HG02938 (cell line): ENCODE measurements around the gene GNB5.
"Not testable (repeated sequence)": the region's sequence is repeated elsewhere in the genome, so short reads cannot be mapped to it uniquely, and the experiment has no call there.

Source experiments
- ATAC-seq: cut with Tn5 transposase; IDR thresholded peaks from one replicate; pipeline ENCODE4 v1.9.1; 2021; ENCODE audit warnings: mild to moderate bottlenecking, moderate library complexity; ENCODE audit not compliant: unreplicated experiment

The GNB5 gene

GRCh38 chr15:52191207-52191606, at the start of gene GNB5:
GNB5 (minus strand) TSS chr15:52191392; CDS start chr15:52184676, 6,716 bp downstream.
- ATAC-seq, result no peak

GRCh38 chr15:52240166-52240565, 49.0 kb upstream of the GNB5 start:
- no peak for ATAC-seq

- not testable (repeated sequence) for ATAC-seq
Observed at GRCh38 chr15:52238989-52239525, 47.9 kb upstream of the GNB5 start.

GRCh38 chr15:52238149-52238548, 47.0 kb upstream of the GNB5 start:
- ATAC-seq, result no peak

- ATAC-seq, result no peak
Observed at GRCh38 chr15:52236013-52236412, 44.8 kb upstream of the GNB5 start.

GRCh38 chr15:52234596-52235541, 43.7 kb upstream of the GNB5 start:
- ATAC-seq, result no peak

GRCh38 chr15:52233405-52233804, 42.2 kb upstream of the GNB5 start:
- no peak for ATAC-seq

GRCh38 chr15:52232327-52232726, 41.1 kb upstream of the GNB5 start:
- peak; percentile 72 for ATAC-seq

- no peak for ATAC-seq
Observed at GRCh38 chr15:52230073-52230472, 38.9 kb upstream of the GNB5 start.

- ATAC-seq, result no peak
Observed at GRCh38 chr15:52228921-52229320, 37.7 kb upstream of the GNB5 start.

- ATAC-seq, result peak; percentile 82
Observed at GRCh38 chr15:52227456-52227855, 36.3 kb upstream of the GNB5 start.

- no peak for ATAC-seq
Observed at GRCh38 chr15:52225230-52225629, 34.0 kb upstream of the GNB5 start.

GRCh38 chr15:52224211-52224610, 33.0 kb upstream of the GNB5 start:
- no peak for ATAC-seq

- ATAC-seq, result peak; percentile 76
Observed at GRCh38 chr15:52221730-52222129, 30.5 kb upstream of the GNB5 start.

GRCh38 chr15:52220937-52221660, 29.9 kb upstream of the GNB5 start:
- peak; percentile 16 for ATAC-seq

- ATAC-seq, result no peak
Observed at GRCh38 chr15:52220251-52220650, 29.1 kb upstream of the GNB5 start.

GRCh38 chr15:52218816-52219215, 27.6 kb upstream of the GNB5 start:
- no peak for ATAC-seq

- ATAC-seq, result no peak
Observed at GRCh38 chr15:52218371-52218770, 27.2 kb upstream of the GNB5 start.

- no peak for ATAC-seq
Observed at GRCh38 chr15:52217186-52217585, 26.0 kb upstream of the GNB5 start.

GRCh38 chr15:52214553-52214952, 23.4 kb upstream of the GNB5 start:
- ATAC-seq, result no peak

- ATAC-seq, result no peak
Observed at GRCh38 chr15:52213206-52213605, 22.0 kb upstream of the GNB5 start.
